GM19324 (cell line): ENCODE data around the gene NDUFS3.
A peak's percentile ranks its signal among the peaks of the same experiment; 100 is the strongest.

Experiments
- ATAC-seq: cut with Tn5 transposase; IDR thresholded peaks from one replicate; pipeline ENCODE4 v1.9.1; 2021; ENCODE audit warnings: mild to moderate bottlenecking, moderate library complexity; ENCODE audit not compliant: unreplicated experiment, low FRiP score

Gene NDUFS3

DNA sequence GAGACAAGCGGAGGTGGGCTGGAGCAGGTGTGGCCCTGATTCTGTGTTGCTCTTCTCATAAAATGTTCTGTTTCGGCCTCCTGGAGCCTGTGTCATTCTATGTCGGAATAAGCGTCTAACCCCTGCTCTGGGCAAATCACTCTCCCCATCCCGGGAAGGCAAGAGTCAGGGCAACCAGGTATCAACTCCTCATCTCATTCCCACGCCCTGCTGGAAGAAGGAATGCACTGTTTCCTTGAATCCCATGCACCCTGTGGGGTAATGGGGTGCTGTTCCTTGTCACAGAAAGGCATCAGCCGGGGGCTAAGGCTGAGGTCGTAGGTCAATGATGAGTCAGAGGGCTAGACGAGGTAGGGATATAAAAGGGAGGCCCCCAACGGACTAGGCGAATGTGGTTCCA is 10.2 kb downstream of the NDUFS3 start:
- no peak for ATAC-seq

DNA sequence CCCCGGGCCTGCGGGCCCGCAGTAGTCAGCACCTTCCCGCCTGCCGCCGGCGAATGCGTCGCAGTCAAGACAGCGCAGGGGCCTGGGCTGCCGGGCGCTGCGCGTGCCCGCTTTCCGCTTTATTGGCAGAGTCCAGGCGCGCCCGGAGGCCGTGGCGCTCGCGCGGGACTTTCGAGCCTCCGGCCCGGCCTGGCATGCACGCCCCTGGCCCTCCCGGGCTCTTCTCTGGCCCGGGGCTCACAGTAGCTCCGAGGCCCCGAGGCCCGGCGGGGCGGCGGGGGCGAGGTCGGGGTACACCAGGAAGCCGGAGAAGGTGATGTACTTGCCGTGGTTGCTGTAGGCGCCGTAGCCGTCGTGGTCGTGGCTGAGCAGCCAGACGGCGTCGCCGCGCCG is 10.7 kb downstream of the NDUFS3 start:
- no peak for ATAC-seq

DNA sequence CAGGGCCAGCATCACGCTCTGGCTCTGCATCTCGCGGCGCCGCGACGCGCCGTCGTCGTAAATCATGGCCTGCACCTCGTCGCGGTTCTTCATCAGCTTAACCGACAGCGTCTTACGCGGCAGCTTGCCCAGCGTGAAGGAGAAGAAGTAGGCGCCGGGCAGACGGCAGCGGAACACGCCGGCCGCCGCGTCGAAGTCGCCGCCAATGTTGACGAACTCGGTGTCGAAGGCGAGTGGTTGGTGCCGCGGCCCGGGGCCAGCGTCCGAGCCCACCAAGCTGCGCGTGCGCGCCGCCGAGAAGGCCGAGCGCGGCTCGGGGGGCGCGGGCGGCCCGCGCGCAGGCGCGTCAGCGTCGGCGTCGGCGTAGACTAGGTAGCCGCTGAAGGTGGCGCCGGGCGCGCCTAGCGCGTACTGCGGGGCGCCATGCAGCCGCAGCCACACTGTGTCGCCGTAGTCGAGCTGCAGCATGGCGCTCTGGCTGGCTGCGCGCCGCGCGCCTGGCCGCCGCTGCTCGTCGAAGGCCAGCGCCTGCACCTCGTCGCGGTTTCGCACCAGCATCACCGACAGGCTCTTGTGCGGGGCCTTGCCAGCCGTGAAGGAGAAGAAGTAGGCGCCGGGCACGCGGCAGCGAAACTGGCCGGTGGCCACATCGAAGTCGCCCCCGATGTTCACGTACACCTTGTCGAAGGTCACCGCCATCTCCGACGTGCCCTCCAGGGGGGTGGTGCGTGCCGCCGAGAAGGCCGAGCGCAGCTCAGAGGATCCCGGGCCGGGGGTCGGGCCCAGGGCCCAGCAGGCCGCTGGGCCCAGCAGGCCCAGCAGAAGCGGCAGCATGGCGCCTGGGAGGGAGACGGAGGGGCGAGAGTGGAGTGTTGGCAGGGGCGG is 11.3 kb downstream of the NDUFS3 start:
- no peak for ATAC-seq

DNA sequence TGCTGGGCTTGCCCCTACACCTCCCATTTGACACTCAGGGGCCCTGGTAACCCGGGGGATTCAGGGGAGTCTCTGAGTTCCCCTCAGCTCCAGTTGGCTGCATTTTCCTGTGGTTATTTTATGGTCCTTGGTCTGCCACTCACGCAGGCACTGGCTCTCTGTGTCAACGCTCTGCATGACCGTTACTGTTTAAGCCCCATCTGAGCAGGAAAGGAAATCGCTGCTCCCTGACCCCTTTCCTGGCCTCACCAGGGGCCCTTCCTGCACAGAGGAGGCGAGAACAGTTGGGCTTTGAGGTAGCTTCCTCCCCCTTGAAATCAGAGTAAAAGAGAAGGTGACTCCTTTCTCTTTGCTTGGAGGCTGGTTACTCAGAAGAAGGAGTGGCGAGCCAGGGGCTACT is 12.9 kb downstream of the NDUFS3 start:
- no peak for ATAC-seq

DNA sequence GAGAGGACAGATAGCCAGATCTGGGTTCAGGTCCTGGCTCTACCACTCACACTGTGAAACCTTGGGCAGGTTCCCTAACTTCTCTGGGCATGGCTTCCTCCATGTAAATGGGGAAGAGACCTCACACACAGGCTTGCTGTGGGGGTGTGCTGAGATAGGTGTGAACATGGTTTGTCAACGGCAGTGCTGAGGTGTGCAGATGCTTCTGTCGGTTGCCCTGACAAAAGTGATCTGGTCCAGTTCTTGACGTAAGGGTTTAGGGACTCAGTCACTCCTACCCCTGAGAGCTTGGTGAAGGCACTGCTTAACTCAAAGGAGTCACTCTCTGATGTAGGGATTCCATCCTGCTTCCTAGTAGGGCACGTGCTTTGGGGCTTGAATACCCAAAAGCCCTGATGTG is 13.4 kb downstream of the NDUFS3 start:
- no peak for ATAC-seq

DNA sequence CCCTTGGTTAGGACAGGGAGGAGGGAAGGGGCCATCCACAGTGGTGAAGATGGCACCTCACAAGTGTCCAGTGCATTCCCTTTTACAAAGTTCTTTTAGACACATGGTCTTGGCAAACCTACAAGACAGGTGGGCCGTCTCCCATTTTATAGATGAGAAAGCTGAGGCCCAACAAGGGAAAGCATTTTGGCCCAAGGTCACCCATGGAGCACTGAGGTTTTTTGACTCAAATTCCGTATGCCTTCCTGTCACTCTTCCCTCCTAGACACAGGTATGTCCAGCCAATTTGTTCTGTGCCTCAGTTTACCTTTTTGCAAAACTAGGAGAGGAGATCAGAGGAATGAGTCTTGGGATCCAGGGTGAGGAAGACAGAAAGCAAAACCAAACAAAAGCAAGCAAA is 14.1 kb downstream of the NDUFS3 start:
- ATAC-seq, result no peak

DNA sequence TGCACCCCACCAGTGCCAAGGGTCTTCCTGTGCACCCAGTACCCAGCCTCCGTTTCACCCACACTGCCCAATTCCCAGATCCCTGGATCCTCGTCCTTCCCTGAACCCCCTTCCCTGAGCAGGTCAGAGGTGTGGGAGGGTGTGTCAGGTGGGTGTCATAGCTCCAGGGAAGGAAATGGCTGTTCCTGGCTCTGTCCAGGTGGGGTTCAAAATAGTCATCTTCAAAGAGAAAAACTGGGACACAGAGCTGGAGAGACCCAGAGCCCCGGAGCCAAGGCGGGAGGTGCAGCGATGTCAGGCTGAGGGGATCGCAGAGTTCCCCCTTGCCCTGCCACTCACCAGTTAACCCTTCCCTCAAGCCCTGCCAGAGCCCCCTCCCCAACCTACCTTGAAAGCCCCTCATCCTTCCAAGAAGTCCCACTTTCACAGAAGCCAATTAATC is 14.6 kb downstream of the NDUFS3 start:
- ATAC-seq, result no peak

DNA sequence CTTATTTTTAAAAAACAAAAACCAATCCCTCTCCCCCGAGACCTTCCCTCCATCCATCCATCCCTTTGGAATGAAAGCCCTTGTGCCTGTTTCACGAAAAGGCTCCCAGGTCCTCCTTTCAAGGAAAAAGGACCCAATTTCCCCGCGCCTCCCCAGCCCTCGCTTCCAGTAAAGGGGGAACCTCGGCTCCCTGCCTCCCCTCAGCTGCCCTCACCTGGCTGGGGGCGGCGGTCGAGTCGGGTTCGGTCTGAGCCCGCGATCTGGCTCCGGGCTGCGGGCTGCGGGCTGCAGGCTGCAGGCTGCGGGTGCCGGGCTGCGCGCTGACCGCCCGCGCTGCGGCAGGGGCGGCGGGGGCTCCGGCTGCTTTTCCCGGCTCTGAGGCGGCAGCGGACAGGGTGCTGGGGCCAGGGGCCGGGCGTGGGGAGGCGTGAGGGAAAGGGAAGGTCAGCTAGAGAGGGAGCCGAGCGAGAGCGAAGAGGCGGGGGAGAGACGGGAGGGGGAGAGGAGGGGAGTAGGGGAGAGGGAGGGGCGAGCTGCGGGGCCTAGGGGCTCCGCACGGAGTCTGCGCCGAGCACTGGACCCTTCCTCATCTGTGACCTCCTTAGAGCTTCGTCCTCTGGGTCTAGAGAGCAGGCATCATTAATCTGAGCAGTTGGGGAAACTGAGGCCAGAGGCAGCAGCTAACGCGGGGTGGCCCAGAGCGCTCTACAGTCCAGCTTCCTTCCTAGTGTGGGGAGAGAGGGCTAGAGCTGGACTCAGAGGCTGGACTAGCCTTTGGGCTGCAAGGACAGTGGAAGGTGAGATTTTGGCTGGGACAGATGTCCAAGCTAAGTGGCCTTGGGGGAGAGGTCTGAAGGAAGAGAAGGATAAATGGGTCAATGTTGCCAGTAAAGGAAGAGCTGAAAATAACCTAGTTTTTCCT is 15.3 kb downstream of the NDUFS3 start, which contains the start of gene C1QTNF4:
TSS of gene C1QTNF4 (minus strand) at position 478 of the 922 bp plus-strand sequence. CDS start 3,601 bp downstream, outside the sequence.
- ATAC-seq, result no peak

DNA sequence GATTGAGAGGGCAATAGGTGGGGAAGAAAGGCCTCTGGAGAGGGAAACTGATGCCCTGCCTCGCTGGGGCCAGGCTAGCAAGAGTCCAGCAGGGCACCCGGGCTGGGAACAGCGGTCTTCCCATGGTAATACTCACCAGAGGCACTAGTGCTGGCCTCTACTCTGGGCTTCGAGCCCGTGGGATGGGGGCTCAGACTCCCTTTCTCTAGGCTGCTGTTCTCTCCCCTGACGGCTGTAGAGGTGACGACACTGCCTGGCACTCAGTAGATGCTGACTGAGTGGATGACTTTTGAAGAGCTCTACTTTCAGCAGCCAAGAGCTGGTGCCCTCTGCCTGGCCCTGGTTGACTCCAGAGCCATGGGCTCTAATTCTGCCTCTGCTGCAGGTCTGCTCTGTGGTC is 16.2 kb downstream of the NDUFS3 start:
- ATAC-seq, result no peak

DNA sequence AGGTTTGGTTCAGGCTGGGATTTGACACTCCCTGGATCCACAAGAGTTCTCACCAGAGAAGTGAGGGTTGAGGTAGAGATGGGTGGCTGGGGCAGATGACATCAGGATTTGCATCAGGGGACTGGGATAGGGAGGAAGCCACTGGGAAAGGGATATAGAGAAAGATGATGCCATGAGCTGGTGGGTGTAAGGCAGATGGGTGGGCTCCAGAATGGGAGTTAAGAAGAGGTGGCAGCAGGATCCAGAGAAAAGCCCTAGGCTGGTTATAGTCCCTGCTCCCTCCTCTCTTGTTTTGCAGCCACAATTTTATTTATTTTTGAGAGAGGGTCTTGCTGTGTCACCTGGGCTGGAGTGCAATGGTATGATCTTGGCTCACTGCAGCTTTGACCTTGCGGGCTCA is 17.1 kb downstream of the NDUFS3 start:
- no peak for ATAC-seq

DNA sequence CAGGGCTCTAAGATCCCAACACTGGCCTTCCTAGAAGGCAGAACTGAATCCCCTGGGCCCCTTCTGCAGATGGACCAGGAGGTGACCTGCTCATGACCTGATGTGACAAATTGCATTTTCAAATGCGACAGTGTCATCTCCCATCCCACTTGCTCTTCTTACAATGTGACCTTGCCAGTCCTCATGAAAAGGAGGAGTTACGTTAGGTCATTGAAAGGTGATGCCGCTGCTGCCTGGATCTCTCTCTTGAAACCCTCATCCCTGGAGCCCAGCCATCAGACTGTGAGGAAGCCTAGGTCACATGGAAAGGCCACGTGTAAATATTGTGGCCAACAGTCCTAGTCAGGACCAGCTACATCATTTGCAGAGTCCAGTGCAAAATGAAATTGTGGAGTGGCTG is 21.0 kb downstream of the NDUFS3 start:
- ATAC-seq, result no peak

DNA sequence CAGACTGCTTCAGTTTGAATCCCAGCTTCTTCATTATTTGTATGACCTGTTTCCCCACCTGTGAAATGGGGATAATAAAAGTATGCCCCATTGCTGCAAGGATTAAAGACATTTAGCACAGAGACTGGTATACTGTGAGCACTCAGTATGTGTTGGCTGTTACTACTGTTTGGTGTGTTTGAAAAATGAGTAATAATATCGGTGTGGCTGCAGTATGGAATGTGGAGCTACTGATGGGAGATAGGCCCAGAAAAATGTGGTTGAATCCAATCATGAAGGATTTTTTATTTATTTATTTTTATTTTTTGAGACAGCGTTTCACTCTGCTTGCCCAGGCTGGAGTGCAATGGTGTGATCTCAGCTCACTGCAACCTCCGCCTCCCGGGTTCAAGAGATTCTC is 24.4 kb downstream of the NDUFS3 start:
- no peak for ATAC-seq

DNA sequence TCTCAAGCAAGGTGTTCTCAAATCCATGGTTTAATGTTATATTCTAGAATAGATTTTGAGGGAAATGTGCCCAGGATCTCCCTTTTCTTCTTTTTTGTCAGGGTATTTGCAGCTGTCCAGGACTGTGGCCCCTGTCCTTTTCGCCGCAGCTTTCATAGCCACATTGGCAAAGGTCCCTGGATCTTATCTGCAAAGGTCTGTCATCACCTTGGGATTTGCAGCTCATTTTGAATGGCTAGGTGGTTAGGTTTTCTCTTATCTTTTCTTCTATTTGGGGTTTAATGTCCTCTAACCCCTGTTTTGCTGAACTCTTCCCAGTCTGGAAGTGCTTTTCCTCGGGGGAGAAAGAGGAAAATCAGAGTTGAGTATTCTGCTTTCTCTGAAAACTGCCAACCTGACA is 27.0 kb downstream of the NDUFS3 start:
- ATAC-seq, result no peak

DNA sequence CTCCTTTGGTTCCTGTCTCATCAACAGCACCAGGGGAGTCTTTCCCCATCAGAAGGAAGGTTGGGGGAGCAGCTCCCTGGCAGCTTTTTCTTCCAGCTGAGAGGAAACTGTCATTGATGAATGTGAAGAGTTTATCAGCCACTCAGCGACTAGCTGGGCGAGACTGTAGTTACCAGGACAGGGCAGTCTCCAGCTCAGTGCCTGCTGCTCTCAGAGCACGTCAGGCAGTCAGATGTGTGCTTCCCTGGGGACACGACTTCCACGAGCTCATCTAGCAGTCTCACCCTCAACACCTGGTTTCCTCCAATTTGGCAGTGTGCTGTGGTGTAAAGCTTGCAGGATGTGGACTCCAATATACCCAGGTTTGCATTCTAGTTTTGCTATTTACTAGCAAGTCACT is 27.9 kb downstream of the NDUFS3 start:
- no peak for ATAC-seq

DNA sequence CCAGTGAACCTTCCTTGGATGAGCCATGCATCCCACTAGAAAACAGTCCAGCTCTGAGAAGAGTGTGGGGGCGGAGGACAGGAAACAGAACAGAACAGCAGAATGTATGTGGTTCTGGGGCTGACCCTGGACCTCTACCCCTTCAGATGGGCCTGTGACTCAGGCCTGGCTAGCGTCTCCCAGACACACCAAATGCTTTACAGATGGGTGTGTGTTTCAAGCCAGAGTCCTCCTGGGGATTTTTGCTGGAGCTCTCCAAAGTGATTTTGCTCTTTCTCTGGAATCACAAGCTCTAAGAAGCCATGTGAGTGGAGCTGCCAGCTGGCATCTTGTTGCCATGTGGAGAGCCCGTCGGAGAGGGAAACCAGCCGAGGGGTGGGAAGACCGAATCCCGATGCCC is 28.5 kb downstream of the NDUFS3 start:
- ATAC-seq, result no peak

DNA sequence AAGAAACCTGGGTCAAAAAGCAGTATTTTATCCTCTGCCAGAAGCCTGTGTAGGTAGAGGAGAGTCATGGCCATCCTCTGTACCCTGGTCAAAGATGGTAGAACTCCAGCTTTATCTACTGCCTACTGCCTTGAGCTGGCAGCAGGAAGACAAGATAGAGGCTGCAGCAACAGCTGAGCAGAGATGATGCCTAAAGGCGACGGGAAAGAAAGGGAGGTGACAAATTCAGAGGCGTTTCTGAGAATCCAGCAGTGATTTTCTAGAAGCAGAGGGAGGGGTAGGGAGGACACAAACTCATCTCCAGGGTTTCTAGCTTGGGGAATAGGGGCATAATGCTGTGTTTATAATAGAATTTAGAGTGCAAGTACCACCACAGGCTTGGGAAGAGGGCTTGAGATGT is 30.8 kb downstream of the NDUFS3 start:
- ATAC-seq, result no peak

DNA sequence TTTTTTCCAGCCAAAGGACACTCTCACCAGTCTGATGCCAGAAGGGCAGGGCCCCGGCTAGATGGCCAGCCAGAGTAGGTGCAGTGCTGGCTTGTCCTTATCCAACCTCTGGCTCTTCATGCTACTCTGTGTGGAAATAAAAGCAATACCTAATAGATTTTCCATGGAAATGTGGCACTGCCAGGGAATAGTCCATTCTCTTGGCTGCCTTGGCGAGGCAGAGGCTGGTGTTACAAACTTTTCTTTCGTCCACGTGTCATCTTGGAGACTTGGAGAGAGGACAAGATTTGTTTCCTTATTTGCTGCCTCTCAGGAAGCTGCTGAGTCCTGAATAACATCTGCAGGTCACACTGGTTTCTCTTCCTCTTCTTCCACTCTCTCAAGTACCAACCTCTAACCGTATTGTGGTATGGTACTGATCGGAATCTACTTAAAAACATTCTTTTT is 32.5 kb downstream of the NDUFS3 start:
- ATAC-seq, result peak; percentile 72

DNA sequence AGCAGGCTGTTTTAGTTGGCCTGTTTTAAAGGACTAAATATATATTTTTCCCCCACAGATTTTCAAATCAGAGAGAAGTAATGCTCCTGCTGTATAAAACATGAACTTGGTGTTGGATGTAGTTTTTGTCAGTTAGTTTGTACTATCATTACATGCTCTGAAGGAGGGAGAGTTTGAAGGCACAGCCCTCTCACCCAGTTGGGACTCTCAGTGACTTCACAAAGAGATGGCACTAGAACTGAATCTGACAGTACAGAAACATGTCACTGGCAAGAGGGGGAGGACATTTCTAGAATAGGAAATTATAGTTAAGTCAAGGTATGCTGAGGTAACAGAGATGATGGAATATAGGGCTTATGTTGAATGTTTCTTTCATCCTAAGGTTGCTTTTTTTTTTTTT is 36.4 kb downstream of the NDUFS3 start:
- no peak for ATAC-seq

DNA sequence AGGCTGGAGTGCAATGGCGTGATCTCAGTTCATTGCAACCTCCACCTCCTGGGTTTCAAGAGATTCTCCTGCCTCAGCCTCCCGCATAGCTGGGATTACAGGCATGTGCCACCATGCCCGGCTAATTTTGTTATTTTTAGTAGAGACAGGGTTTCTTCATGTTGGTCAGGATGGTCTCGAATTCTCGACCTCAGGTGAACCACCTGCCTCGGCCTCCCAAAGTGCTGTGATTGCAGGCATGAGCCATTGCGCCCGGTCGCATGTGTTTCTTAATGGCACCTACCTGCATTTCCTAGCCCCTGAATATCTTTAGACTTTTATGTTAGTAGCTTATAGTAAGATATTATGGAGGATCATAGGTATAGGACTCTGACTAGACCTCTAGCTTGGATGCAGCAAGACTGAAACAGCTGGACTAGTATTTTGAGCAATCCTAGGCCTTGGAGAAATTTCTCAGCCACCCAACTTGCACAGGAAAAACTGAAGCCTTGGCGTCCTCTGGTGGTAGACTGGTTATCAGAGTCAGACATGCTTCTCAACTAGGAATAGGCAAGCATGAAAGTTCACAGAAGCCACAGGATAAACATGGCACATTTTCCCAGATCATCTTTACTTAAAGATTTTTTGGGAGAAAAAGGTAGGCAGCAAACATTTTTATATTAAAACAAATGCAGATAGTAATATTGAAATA is 38.0 kb downstream of the NDUFS3 start:
- ATAC-seq, result no peak

DNA sequence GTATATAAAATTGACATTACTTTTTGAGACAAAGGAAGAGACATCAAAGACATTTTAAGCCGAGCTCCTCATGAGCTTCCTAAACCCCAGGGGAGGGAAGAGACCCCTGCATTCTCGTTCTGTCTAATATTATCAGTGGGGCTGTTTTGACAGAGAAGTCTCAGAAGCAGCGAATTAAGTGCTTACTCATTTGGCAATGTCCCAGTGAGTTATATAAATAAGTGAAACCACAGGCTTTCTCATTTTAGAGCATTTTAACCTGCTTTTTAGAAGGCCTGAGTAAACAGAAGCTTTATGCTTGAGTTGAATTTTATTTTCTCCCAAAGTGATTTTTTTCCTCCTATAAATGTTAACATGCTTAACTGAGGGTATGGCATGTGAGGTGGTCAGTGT is 38.5 kb downstream of the NDUFS3 start:
- ATAC-seq, result no peak
